A549 (cell line): ENCODE data around the gene MCOLN3.

Source experiments
- GATA3 ChIP-seq: IDR thresholded peaks from 2 replicates; pipeline ENCODE4 v1.6.1; 2012; ENCODE audit warnings: borderline replicate concordance
- HES2 ChIP-seq: fragments of >200 bp; sonication (Bioruptor Twin); formaldehyde crosslinking; IDR thresholded peaks from 2 replicates; pipeline ENCODE4 v1.6.1; 2016
- KDM5A ChIP-seq: fragments of 200-600 bp; sonication (generic); IDR thresholded peaks from 2 replicates; pipeline ENCODE4 v1.6.1; 2016; ENCODE audit warnings: antibody characterized with exemption, mild to moderate bottlenecking
- MAX ChIP-seq: IDR thresholded peaks from 2 replicates; pipeline ENCODE4 v1.6.1; 2012
- MYC ChIP-seq: IDR thresholded peaks from 2 replicates; pipeline ENCODE4 v1.6.1; 2012; ENCODE audit warnings: mild to moderate bottlenecking, inconsistent platforms, low read length, improper control_type of control experiment, borderline replicate concordance
- NFE2L2 ChIP-seq: fragments of 150-350 bp; conservative IDR thresholded peaks from 2 replicates; pipeline ENCODE4 v1.6.1; 2014; ENCODE audit warnings: low read length
- POLR2A ChIP-seq: IDR thresholded peaks from 2 replicates; pipeline ENCODE4 v1.6.1; 2012; ENCODE audit warnings: mild to moderate bottlenecking, low read length
- RAD21 ChIP-seq, 2 experiments: fragments of >200 bp in 1 of 2; sonication (Bioruptor Twin) in 1 of 2; formaldehyde crosslinking in 1 of 2; IDR thresholded peaks in 1 of 2; conservative IDR thresholded peaks in 1 of 2; 2 replicates in 1 of 2; 3 replicates in 1 of 2; pipeline ENCODE4 v1.6.1; 2012 to 2018; ENCODE audit warnings: inconsistent platforms in 1 of 2
- RCOR1 ChIP-seq: fragments of 150-350 bp; IDR thresholded peaks from 2 replicates; pipeline ENCODE4 v1.6.1; 2014; ENCODE audit warnings: antibody characterized with exemption, low read length, low read depth
- REST ChIP-seq: fragments of 200-600 bp; sonication (generic); IDR thresholded peaks from 2 replicates; pipeline ENCODE4 v1.6.1; 2016; ENCODE audit warnings: antibody characterized with exemption, mild to moderate bottlenecking, moderate library complexity
- TP53 ChIP-seq: fragments of 250-450 bp; sonication (Bioruptor Pico); IDR thresholded peaks from 2 replicates; pipeline ENCODE4 v1.5.0; 2021; ENCODE audit warnings: mild to moderate bottlenecking, moderate library complexity

GRCh38 chr1:85090225-85090624 lies 41.9 kb upstream of the MCOLN3 start:
- TF ChIP-seq NFE2L2 (no peak), HES2 (no peak), MYC (no peak), MAX (no peak), POLR2A (no peak), GATA3 (no peak), RAD21 (conservative IDR thresholded peaks at IDR 0.05 in 1 of 2, IDR thresholded peaks at IDR 0.05 in 1 of 2) (no peak), TP53 (CRISPR knock-in tag) (no peak), KDM5A (no peak), RCOR1 (no peak), REST (no peak)
